Lower leg skin (tissue), 4 donors: ENCODE measurements around the gene TMEM243. TPM values are rescaled to one million over a fixed set of nuclear protein-coding genes. Genes with fewer than 3 reads are reported as not detected.

ENCODE experiments used
- DNase-seq, 2 donors: peaks; one replicate each; pipeline ENCODE4 v3.0.0-alpha.2; 2019; ENCODE audit warnings: low spot score in 2 of 2
- H3K4me3 ChIP-seq: fragments of 200-600 bp; sonication (generic); 2 replicates; pipeline ENCODE4 v1.5.1; 2017; ENCODE audit warnings: mild to moderate bottlenecking, low read depth; ENCODE audit not compliant: poor library complexity, severe bottlenecking
- CTCF ChIP-seq, 3 donors: fragments of 450-650 bp; IDR thresholded peaks; one replicate each; pipeline ENCODE4 v1.5.1; 2016; ENCODE audit warnings: antibody characterized with exemption in 3 of 3, mild to moderate bottlenecking in 3 of 3, moderate library complexity in 2 of 3
- POLR2A ChIP-seq, 2 donors: fragments of 450-650 bp; IDR thresholded peaks; one replicate each; pipeline ENCODE4 v1.6.1; 2016 to 2017; ENCODE audit warnings: antibody characterized with exemption in 2 of 2, mild to moderate bottlenecking in 1 of 2, moderate library complexity in 1 of 2
- WGBS, 2 donors: methylation state at CpG; one replicate each; pipeline ENCODE4 v1.1.5; 2018; 5-methylcytosine and 5-hydroxymethylcytosine counted together
- intact Hi-C: fragments of 100-400 bp; cut with DNase I; formaldehyde crosslinking; loops from one replicate; pipeline ENCODE4 v1.15.0; 2023; ENCODE audit warnings: low total_unique reads
- total RNA-seq, 4 donors: library from RNA; depleted of rRNA; stranded (reverse); fragments of >200 nt; gene quantifications; one replicate each; pipeline ENCODE4 v1.1.0, GENCODE V29; 2016

Gene TMEM243
- total RNA-seq, 4 donors from 2014 or later = 29.4 to 60.6 (median 38.0) TPM

- no peak overlapping the region for H3K4me3 ChIP-seq
- whole genome bisulfite sequencing, 2 donors = 99 to 100% methylated on average over 3 of the region's 3 CpGs
- no peak for DNase-seq
- intact Hi-C loops = no loop called here
- TF ChIP-seq POLR2A (IDR thresholded peaks at IDR 0.05) = no peak
- no peak for TF ChIP-seq CTCF (IDR thresholded peaks at IDR 0.05)
Observed at GRCh38 chr7:87215046-87215445, 4.5 kb downstream of the TMEM243 start.

GRCh38 chr7:87213811-87214210, 5.7 kb downstream of the TMEM243 start:
- H3K4me3 ChIP-seq = no peak overlapping the region
- no peak for DNase-seq
- no peak for TF ChIP-seq POLR2A (IDR thresholded peaks at IDR 0.05)
- no peak for TF ChIP-seq CTCF (IDR thresholded peaks at IDR 0.05)
- intact Hi-C loops = no loop called here
- 44 to 51% methylated on average over 2 of the region's 2 CpGs for WGBS, 2 donors

GRCh38 chr7:87213252-87213651, 6.3 kb downstream of the TMEM243 start:
- intact Hi-C loops = no loop called here

GRCh38 chr7:87212498-87212897, 7.0 kb downstream of the TMEM243 start:
- WGBS, 2 donors = 71 to 80% methylated on average over 1 of the region's 1 CpG
- DNase-seq = no peak
- no peak overlapping the region for H3K4me3 ChIP-seq
- no peak for TF ChIP-seq CTCF (IDR thresholded peaks at IDR 0.05)
- TF ChIP-seq POLR2A (IDR thresholded peaks at IDR 0.05) = no peak
- intact Hi-C loops = no loop called here

More at GRCh38 chr7:87213252-87213651, 6.3 kb downstream of the TMEM243 start:
- H3K4me3 ChIP-seq = no peak overlapping the region
- DNase-seq = no peak
- 95 to 100% methylated on average over 1 of the region's 1 CpG for WGBS, 2 donors
- TF ChIP-seq POLR2A (IDR thresholded peaks at IDR 0.05) = no peak
- no peak for TF ChIP-seq CTCF (IDR thresholded peaks at IDR 0.05)

GRCh38 chr7:87210506-87210905, 9.0 kb downstream of the TMEM243 start:
- intact Hi-C loops = no loop called here
- no peak for DNase-seq
- no peak for TF ChIP-seq CTCF (IDR thresholded peaks at IDR 0.05)
- TF ChIP-seq POLR2A (IDR thresholded peaks at IDR 0.05) = no peak
- 91 to 97% methylated on average over 3 of the region's 3 CpGs for WGBS, 2 donors
- no peak overlapping the region for H3K4me3 ChIP-seq

- no peak overlapping the region for H3K4me3 ChIP-seq
- intact Hi-C loops = no loop called here
- no peak for TF ChIP-seq CTCF (IDR thresholded peaks at IDR 0.05)
- TF ChIP-seq POLR2A (IDR thresholded peaks at IDR 0.05) = no peak
- DNase-seq = no peak
- WGBS, 2 donors = 90 to 91% methylated on average over 17 of the region's 18 CpGs
Observed at GRCh38 chr7:87209295-87209924, 10.1 kb downstream of the TMEM243 start.
